ENCODE results near the gene CCDC73.
"Not testable (repeated sequence)": the region's sequence is repeated elsewhere in the genome, so short reads cannot be mapped to it uniquely, and the experiment has no call there.

The CCDC73 gene

GRCh38 chr11:32779136-32779535 is 15.3 kb downstream of the CCDC73 start:
- H3K27ac ChIP-seq: no peak overlapping the region
- no peak for TF ChIP-seq CTCF (conservative IDR thresholded peaks at IDR 0.05)

GRCh38 chr11:32775908-32776307 is 18.6 kb downstream of the CCDC73 start:
- TF ChIP-seq CTCF (conservative IDR thresholded peaks at IDR 0.05): no peak
- no peak overlapping the region for H3K27ac ChIP-seq

- no peak for TF ChIP-seq CTCF (conservative IDR thresholded peaks at IDR 0.05)
- H3K27ac ChIP-seq: no peak overlapping the region
Measured at GRCh38 chr11:32774081-32774480, 20.4 kb downstream of the CCDC73 start.

GRCh38 chr11:32772731-32773130 is 21.7 kb downstream of the CCDC73 start:
- no peak overlapping the region for H3K27ac ChIP-seq
- no peak for TF ChIP-seq CTCF (conservative IDR thresholded peaks at IDR 0.05)

GRCh38 chr11:32761774-32762173 is 32.7 kb downstream of the CCDC73 start:
- H3K27ac ChIP-seq: not testable (repeated sequence)

- no peak for TF ChIP-seq CTCF (conservative IDR thresholded peaks at IDR 0.05)
Measured at GRCh38 chr11:32758291-32758690, 36.2 kb downstream of the CCDC73 start.

GRCh38 chr11:32753181-32753580 is 41.3 kb downstream of the CCDC73 start:
- H3K27ac ChIP-seq: not testable (repeated sequence)

More at GRCh38 chr11:32758291-32758690, 36.2 kb downstream of the CCDC73 start:
- H3K27ac ChIP-seq: no peak overlapping the region

GRCh38 chr11:32752001-32752400 is 42.5 kb downstream of the CCDC73 start:
- no peak overlapping the region for H3K27ac ChIP-seq
- no peak for TF ChIP-seq CTCF (conservative IDR thresholded peaks at IDR 0.05)

GRCh38 chr11:32751381-32751780 is 43.1 kb downstream of the CCDC73 start:
- TF ChIP-seq CTCF (conservative IDR thresholded peaks at IDR 0.05): no peak
- no peak overlapping the region for H3K27ac ChIP-seq
